ENCODE data around the gene SCN2B. TPM values are rescaled to one million over a fixed set of nuclear protein-coding genes. Genes with fewer than 3 reads are reported as not detected.

The SCN2B gene
- total and polyA plus RNA-seq, 8 donors: 0.12 to 0.92 (median 0.29) TPM; not detected in 3

Small RNAs within 50 kb of the gene (small RNA-seq; reads per million reads assigned to genes)
- gene HSPE1P18: 0 reads per million in 4 donors

Other genes starting within 250 kb of the SCN2B start
- 1 to 10 TPM in 2 of 5 donors, under 1 TPM in 1, not detected in 2; 0.37 to 2.2 (median 1.2) TPM for gene TMPRSS13, start 247.2 kb downstream of the SCN2B start, total RNA-seq
- 1 to 10 TPM in 1 of 3 donors, under 1 TPM in 1, not detected in 1; 0.19 to 3.8 TPM for gene TMPRSS13, start 247.2 kb downstream of the SCN2B start, polyA plus RNA-seq
- 100 to 1,000 TPM in 1 of 5 donors, 10 to 100 TPM in 3, 1 to 10 TPM in 1; 5.4 to 190 (median 18.7) TPM for gene IL10RA, start 190.2 kb downstream of the SCN2B start, total RNA-seq
- gene IL10RA, start 190.2 kb downstream of the SCN2B start, polyA plus RNA-seq: 1 to 10 TPM; 2.1 to 4.2 (median 3.2) TPM
- 100 to 1,000 TPM in 1 of 5 donors, 10 to 100 TPM in 2, 1 to 10 TPM in 2; 4.7 to 498 (median 28.1) TPM for gene TMPRSS4, start 99.6 kb downstream of the SCN2B start, total RNA-seq
- gene TMPRSS4, start 99.6 kb downstream of the SCN2B start, polyA plus RNA-seq: 10 to 100 TPM in 1 of 3 donors, 1 to 10 TPM in 2; 7.0 to 84.7 (median 8.1) TPM
- gene SMIM35, start 89.7 kb downstream of the SCN2B start, total RNA-seq: not detected
- gene SMIM35, start 89.7 kb downstream of the SCN2B start, polyA plus RNA-seq: under 1 TPM in 1 of 3 donors, not detected in 2; 0.03 TPM
- 1 to 10 TPM in 2 of 5 donors, not detected in 3; 2.2 to 3.6 TPM for gene SCN4B, start 23.8 kb downstream of the SCN2B start, total RNA-seq
- gene SCN4B, start 23.8 kb downstream of the SCN2B start, polyA plus RNA-seq: 1 to 10 TPM in 2 of 3 donors, under 1 TPM in 1; 0.75 to 1.6 (median 1.2) TPM
- gene JAML, start 48.4 kb upstream of the SCN2B start, total RNA-seq: 10 to 100 TPM in 4 of 5 donors, 1 to 10 TPM in 1; 9.2 to 35.0 (median 21.4) TPM
- gene JAML, start 48.4 kb upstream of the SCN2B start, polyA plus RNA-seq: 10 to 100 TPM in 1 of 3 donors, 1 to 10 TPM in 2; 3.7 to 14.5 (median 4.6) TPM
- 10 to 100 TPM in 1 of 5 donors, 1 to 10 TPM in 3, under 1 TPM in 1; 0.45 to 20.0 (median 6.7) TPM for gene MPZL3, start 75.7 kb upstream of the SCN2B start, total RNA-seq
- 1 to 10 TPM; 2.1 to 7.2 (median 3.4) TPM for gene MPZL3, start 75.7 kb upstream of the SCN2B start, polyA plus RNA-seq
- 10 to 100 TPM in 4 of 5 donors, under 1 TPM in 1; 0.58 to 97.2 (median 56.7) TPM for gene MPZL2, start 87.7 kb upstream of the SCN2B start, total RNA-seq
- 10 to 100 TPM; 12.2 to 79.1 (median 35.4) TPM for gene MPZL2, start 87.7 kb upstream of the SCN2B start, polyA plus RNA-seq
- gene CD3E, start 128.1 kb upstream of the SCN2B start, total RNA-seq: 10 to 100 TPM in 1 of 5 donors, 1 to 10 TPM in 2, not detected in 2; 2.4 to 15.8 (median 7.1) TPM
- 1 to 10 TPM; 2.3 to 6.7 (median 4.5) TPM for gene CD3E, start 128.1 kb upstream of the SCN2B start, polyA plus RNA-seq
- 10 to 100 TPM in 2 of 5 donors, 1 to 10 TPM in 1, not detected in 2; 4.6 to 24.0 (median 16.1) TPM for gene CD3D, start 166.1 kb upstream of the SCN2B start, total RNA-seq
- gene CD3D, start 166.1 kb upstream of the SCN2B start, polyA plus RNA-seq: 1 to 10 TPM; 2.2 to 9.2 (median 4.7) TPM
- 1 to 10 TPM in 3 of 5 donors, not detected in 2; 1.2 to 9.5 (median 4.2) TPM for gene CD3G, start 167.7 kb upstream of the SCN2B start, total RNA-seq
- gene CD3G, start 167.7 kb upstream of the SCN2B start, polyA plus RNA-seq: under 1 TPM in 2 of 3 donors, not detected in 1; 0.18 to 0.76 TPM
- gene UBE4A, start 183.0 kb upstream of the SCN2B start, total RNA-seq: 10 to 100 TPM; 17.1 to 68.8 (median 50.7) TPM
- 10 to 100 TPM in 1 of 3 donors, 1 to 10 TPM in 2; 3.5 to 11.8 (median 4.0) TPM for gene UBE4A, start 183.0 kb upstream of the SCN2B start, polyA plus RNA-seq
- 100 to 1,000 TPM in 4 of 5 donors, 10 to 100 TPM in 1; 98.5 to 152 (median 113) TPM for gene ATP5MG, start 225.0 kb upstream of the SCN2B start, total RNA-seq
- 100 to 1,000 TPM; 233 to 312 (median 288) TPM for gene ATP5MG, start 225.0 kb upstream of the SCN2B start, polyA plus RNA-seq

Data from stomach (tissue), 8 donors.